HG03469 (cell line): ENCODE results near the gene THOP1.

Experiments used
- ATAC-seq: cut with Tn5 transposase; IDR thresholded peaks from one replicate; pipeline ENCODE4 v1.9.1; 2021; ENCODE audit warnings: mild to moderate bottlenecking, moderate library complexity, moderate number of reproducible peaks; ENCODE audit not compliant: unreplicated experiment

THOP1 gene

GRCh38 chr19:2802826-2803225 lies 17.5 kb downstream of the THOP1 start:
- ATAC-seq, result no peak

- ATAC-seq, result no peak
Measured at GRCh38 chr19:2803486-2804155, 18.3 kb downstream of the THOP1 start.

- ATAC-seq, result no peak
Measured at GRCh38 chr19:2804156-2805004, 19.1 kb downstream of the THOP1 start.

GRCh38 chr19:2805261-2805900 lies 20.1 kb downstream of the THOP1 start:
- no peak for ATAC-seq

- no peak for ATAC-seq
Measured at GRCh38 chr19:2805991-2806649, 20.8 kb downstream of the THOP1 start.

- ATAC-seq, result no peak
Measured at GRCh38 chr19:2806736-2807378, 21.6 kb downstream of the THOP1 start.

- no peak for ATAC-seq
Measured at GRCh38 chr19:2807379-2808128, 22.3 kb downstream of the THOP1 start.

- no peak for ATAC-seq
Measured at GRCh38 chr19:2808129-2808941, 23.0 kb downstream of the THOP1 start.

- ATAC-seq, result no peak
Measured at GRCh38 chr19:2809387-2810140, 24.3 kb downstream of the THOP1 start.

- ATAC-seq, result no peak
Measured at GRCh38 chr19:2810141-2811091, 25.1 kb downstream of the THOP1 start.

GRCh38 chr19:2811221-2811722 lies 26.0 kb downstream of the THOP1 start:
- ATAC-seq, result no peak

- ATAC-seq, result no peak
Measured at GRCh38 chr19:2811735-2812413, 26.6 kb downstream of the THOP1 start.

- no peak for ATAC-seq
Measured at GRCh38 chr19:2812414-2813234, 27.3 kb downstream of the THOP1 start.

- no peak for ATAC-seq
Measured at GRCh38 chr19:2813235-2814160, 28.2 kb downstream of the THOP1 start.

- ATAC-seq, result no peak
Measured at GRCh38 chr19:2814426-2814825, 29.1 kb downstream of the THOP1 start.
